Spleen (tissue), 7 donors: ENCODE results near the gene NLRP7.

Experiments used
- CTCF ChIP-seq, 11 experiments: fragments of 200-600 bp in 7 of 11; fragments of 450-650 bp in 4 of 11; sonication (generic) in 4 of 11; IDR thresholded peaks in 8 of 11; conservative IDR thresholded peaks in 3 of 11; 1 replicate in 7 of 11; 2 replicates in 4 of 11; pipeline versions ENCODE4 v1.4.0 to v1.8.0; 2016 to 2021; ENCODE audit warnings: antibody characterized with exemption in 11 of 11, inconsistent platforms in 4 of 11, mild to moderate bottlenecking in 1 of 11
- POLR2A ChIP-seq, 3 donors: fragments of 450-650 bp; IDR thresholded peaks; one replicate each; pipeline ENCODE4 v1.5.1; 2017; ENCODE audit warnings: antibody characterized with exemption in 3 of 3, mild to moderate bottlenecking in 1 of 3
- POLR2AphosphoS5 ChIP-seq, 3 donors: sonication (generic); formaldehyde crosslinking; IDR thresholded peaks; one replicate each; pipeline ENCODE4 v1.5.1; 2017; ENCODE audit warnings: antibody characterized with exemption in 3 of 3
- donor health status: DM: no; HTN: no; CAD: no; lungs with moderate emphysema.
- donor health status: DM: no; HTN: no; CAD: no.
- donor health status: DM: no; HTN: no; CAD: no.

GRCh38 chr19:54888239-54888638, 59.1 kb downstream of the NLRP7 start:
- TF ChIP-seq POLR2A (IDR thresholded peaks at IDR 0.05) (no peak), CTCF (IDR thresholded peaks at IDR 0.05 in 8 of 11, conservative IDR thresholded peaks at IDR 0.05 in 3 of 11) (no peak), POLR2AphosphoS5 (IDR thresholded peaks at IDR 0.05) (no peak)
